ENCODE measurements around the gene SVEP1.
"Not testable (repeated sequence)": the region's sequence is repeated elsewhere in the genome, so short reads cannot be mapped to it uniquely, and the experiment has no call there.

The SVEP1 gene

DNA sequence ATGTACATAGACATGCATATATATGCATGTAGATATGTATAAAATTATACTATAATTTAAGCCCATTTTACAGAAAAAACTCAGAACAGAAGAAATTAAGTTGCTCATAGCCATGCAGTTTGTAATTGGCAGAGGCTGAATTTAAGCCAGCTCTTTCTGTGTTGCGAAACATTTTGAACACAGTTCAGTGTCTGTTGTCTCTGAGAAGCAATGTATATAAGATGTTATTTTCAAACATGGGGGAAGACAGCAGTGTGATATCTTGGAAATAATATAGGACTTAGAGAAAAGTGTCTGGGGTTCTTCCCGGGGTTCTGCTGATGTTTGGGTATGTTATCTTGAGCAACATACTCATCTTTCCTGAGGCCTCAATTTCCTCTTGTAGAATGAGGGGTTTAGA is 37.6 kb downstream of the SVEP1 start:
- H3K4me3 ChIP-seq (ENCODE audit: control insufficient read depth in 1 of 7, extremely low read depth in 1 of 7, insufficient read depth in 4 of 7, low read depth in 2 of 7, low read length in 6 of 7): no peak overlapping the region
- peaks cover 0 to 4% (median 0%) of the 10 kb centered on the region in 5 experiments for H3K27me3 ChIP-seq (replicated peaks in 2 of 5; ENCODE audit: control insufficient read depth in 4 of 5, insufficient read depth in 5 of 5, low read length in 4 of 5)
- 70% methylated on average over 2 of the region's 2 CpGs for WGBS (ENCODE audit: insufficient coverage)
- H3K27ac ChIP-seq (ENCODE audit: insufficient read depth in 1 of 2, low read depth in 1 of 2, low read length in 2 of 2, poor library complexity in 1 of 2, severe bottlenecking in 2 of 2): no peak overlapping the region
- H3K36me3 ChIP-seq (ENCODE audit: control insufficient read depth in 4 of 4, insufficient read depth in 4 of 4, low read length in 3 of 4): no peaks in the 10 kb centered on the region
- POLR2A ChIA-PET: no interaction called here
- CTCF ChIA-PET: no interaction called here
- no peaks in the 10 kb centered on the region for H3K9me3 ChIP-seq (ENCODE audit: control extremely low read depth in 1 of 5, control insufficient read depth in 4 of 5, insufficient read depth in 2 of 5, low read depth in 1 of 5, low read length in 4 of 5)
- H3K4me1 ChIP-seq (ENCODE audit: control extremely low read depth in 1 of 4, control insufficient read depth in 4 of 4, insufficient read depth in 4 of 4, low read length in 3 of 4): no peaks in the 10 kb centered on the region
- DNase-seq: no peak

DNA sequence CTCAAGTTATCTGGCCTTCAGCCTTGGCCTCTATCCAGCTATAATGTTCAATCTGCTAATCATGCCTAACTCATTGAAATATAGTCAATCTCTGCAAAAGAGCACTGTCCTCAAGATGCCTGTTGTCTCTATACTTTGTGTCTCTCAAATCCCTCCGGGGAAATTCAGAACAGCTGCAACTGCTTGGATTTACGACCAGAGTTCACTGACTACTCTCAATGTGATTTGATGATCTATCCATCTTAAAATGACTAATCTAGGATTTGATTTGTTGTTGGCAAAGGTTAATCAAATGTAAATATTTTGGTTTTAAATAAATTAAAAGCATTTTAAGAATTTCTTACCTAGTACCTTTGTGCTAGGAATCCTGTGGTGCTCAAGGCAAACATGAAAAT is 40.9 kb downstream of the SVEP1 start:
- CTCF ChIA-PET: no interaction called here
- peaks cover 0 to 4% (median 0%) of the 10 kb centered on the region in 5 experiments for H3K27me3 ChIP-seq (replicated peaks in 2 of 5; ENCODE audit: control insufficient read depth in 4 of 5, insufficient read depth in 5 of 5, low read length in 4 of 5)
- WGBS (ENCODE audit: insufficient coverage): 100% methylated on average over 1 of the region's 2 CpGs
- no peak for DNase-seq
- H3K4me3 ChIP-seq (ENCODE audit: control insufficient read depth in 1 of 7, extremely low read depth in 1 of 7, insufficient read depth in 4 of 7, low read depth in 2 of 7, low read length in 6 of 7): no peak overlapping the region
- no peak overlapping the region for H3K27ac ChIP-seq (ENCODE audit: insufficient read depth in 1 of 2, low read depth in 1 of 2, low read length in 2 of 2, poor library complexity in 1 of 2, severe bottlenecking in 2 of 2)
- H3K36me3 ChIP-seq (ENCODE audit: control insufficient read depth in 4 of 4, insufficient read depth in 4 of 4, low read length in 3 of 4): no peaks in the 10 kb centered on the region
- POLR2A ChIA-PET: no interaction called here
- H3K9me3 ChIP-seq (ENCODE audit: control extremely low read depth in 1 of 5, control insufficient read depth in 4 of 5, insufficient read depth in 2 of 5, low read depth in 1 of 5, low read length in 4 of 5): peaks cover 0 to 3% (median under 1%) of the 10 kb centered on the region in 5 experiments
- no peaks in the 10 kb centered on the region for H3K4me1 ChIP-seq (ENCODE audit: control extremely low read depth in 1 of 4, control insufficient read depth in 4 of 4, insufficient read depth in 4 of 4, low read length in 3 of 4)

DNA sequence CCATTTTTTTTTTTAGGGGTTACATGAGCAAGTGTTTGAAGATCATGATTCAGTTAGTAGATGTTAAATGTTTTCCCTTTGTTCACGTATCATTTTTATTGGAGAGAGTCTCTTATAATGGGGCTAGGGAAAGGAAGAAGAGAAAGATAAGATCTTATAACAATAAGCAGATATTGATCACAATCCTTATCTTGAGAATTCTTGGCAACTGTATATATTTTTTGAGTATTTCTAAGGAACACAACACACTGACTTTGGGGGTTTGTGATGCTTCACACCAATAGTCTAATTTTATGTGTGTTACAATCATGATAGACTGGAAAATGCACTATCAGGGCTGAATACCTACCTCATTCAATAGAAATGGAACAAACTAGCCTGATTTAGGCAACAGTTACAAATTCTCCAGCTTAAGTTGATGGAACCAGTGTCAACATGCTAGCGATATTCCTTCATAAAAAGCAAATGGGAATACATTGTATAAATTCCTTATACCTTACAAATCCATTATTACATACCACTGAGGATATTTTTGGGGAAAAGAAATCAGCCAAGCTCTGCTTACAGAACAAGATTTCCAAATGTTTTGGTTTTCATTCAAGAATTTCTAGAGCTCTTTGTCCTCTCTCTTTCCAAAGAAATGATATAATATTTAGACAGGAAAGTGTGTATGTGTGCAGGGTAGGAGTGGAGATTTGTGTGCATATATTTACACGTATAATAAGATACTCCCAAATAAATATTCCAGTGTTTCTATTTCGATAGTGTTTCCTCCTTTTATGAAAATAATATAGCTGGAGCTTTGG is 41.5 kb downstream of the SVEP1 start:
- no peak overlapping the region for H3K27ac ChIP-seq (ENCODE audit: insufficient read depth in 1 of 2, low read depth in 1 of 2, low read length in 2 of 2, poor library complexity in 1 of 2, severe bottlenecking in 2 of 2)
- no peaks in the 10 kb centered on the region for H3K36me3 ChIP-seq (ENCODE audit: control insufficient read depth in 4 of 4, insufficient read depth in 4 of 4, low read length in 3 of 4)
- H3K4me3 ChIP-seq (ENCODE audit: control insufficient read depth in 1 of 7, extremely low read depth in 1 of 7, insufficient read depth in 4 of 7, low read depth in 2 of 7, low read length in 6 of 7): no peak overlapping the region
- no peaks in the 10 kb centered on the region for H3K4me1 ChIP-seq (ENCODE audit: control extremely low read depth in 1 of 4, control insufficient read depth in 4 of 4, insufficient read depth in 4 of 4, low read length in 3 of 4)
- H3K27me3 ChIP-seq (replicated peaks in 2 of 5; ENCODE audit: control insufficient read depth in 4 of 5, insufficient read depth in 5 of 5, low read length in 4 of 5): peaks cover 0 to 4% (median 0%) of the 10 kb centered on the region in 5 experiments
- no peak for DNase-seq
- POLR2A ChIA-PET: no interaction called here
- CTCF ChIA-PET: no interaction called here
- peaks cover 0 to 3% (median 2%) of the 10 kb centered on the region in 5 experiments for H3K9me3 ChIP-seq (ENCODE audit: control extremely low read depth in 1 of 5, control insufficient read depth in 4 of 5, insufficient read depth in 2 of 5, low read depth in 1 of 5, low read length in 4 of 5)
- no CpG with 5 or more reads among the region's 4 CpGs for whole genome bisulfite sequencing (ENCODE audit: insufficient coverage)

DNA sequence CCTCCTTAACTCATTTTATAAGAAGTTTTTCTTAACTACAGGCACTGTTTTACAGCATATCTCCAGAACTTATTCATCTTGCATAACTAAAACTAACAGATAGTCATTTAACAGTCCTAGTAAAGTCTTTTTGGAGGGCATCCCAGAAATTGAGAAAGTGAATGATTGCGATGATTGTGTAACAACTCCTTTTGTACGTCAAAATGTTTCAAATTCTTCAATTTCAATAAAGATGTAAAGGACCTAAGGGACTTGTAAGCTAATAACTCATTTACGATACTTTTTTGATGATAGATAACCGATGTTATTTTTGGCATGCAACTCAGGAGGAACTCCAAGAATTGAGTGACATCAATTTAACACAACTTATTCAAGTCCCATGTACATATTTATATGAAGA is 42.7 kb downstream of the SVEP1 start:
- no peaks in the 10 kb centered on the region for H3K36me3 ChIP-seq (ENCODE audit: control insufficient read depth in 4 of 4, insufficient read depth in 4 of 4, low read length in 3 of 4)
- no peak overlapping the region for H3K27ac ChIP-seq (ENCODE audit: insufficient read depth in 1 of 2, low read depth in 1 of 2, low read length in 2 of 2, poor library complexity in 1 of 2, severe bottlenecking in 2 of 2)
- no peak for DNase-seq
- H3K4me3 ChIP-seq (ENCODE audit: control insufficient read depth in 1 of 7, extremely low read depth in 1 of 7, insufficient read depth in 4 of 7, low read depth in 2 of 7, low read length in 6 of 7): no peak overlapping the region
- CTCF ChIA-PET: no interaction called here
- 100% methylated on average over 1 of the region's 4 CpGs for WGBS (ENCODE audit: insufficient coverage)
- no peaks in the 10 kb centered on the region for H3K4me1 ChIP-seq (ENCODE audit: control extremely low read depth in 1 of 4, control insufficient read depth in 4 of 4, insufficient read depth in 4 of 4, low read length in 3 of 4)
- peaks cover 0 to 4% (median 0%) of the 10 kb centered on the region in 5 experiments for H3K27me3 ChIP-seq (replicated peaks in 2 of 5; ENCODE audit: control insufficient read depth in 4 of 5, insufficient read depth in 5 of 5, low read length in 4 of 5)
- POLR2A ChIA-PET: no interaction called here
- H3K9me3 ChIP-seq (ENCODE audit: control extremely low read depth in 1 of 5, control insufficient read depth in 4 of 5, insufficient read depth in 2 of 5, low read depth in 1 of 5, low read length in 4 of 5): peaks cover 0 to 3% (median 2%) of the 10 kb centered on the region in 5 experiments

- DNase-seq; POLR2A ChIA-PET; H3K4me1 ChIP-seq (ENCODE audit: control extremely low read depth in 1 of 4, control insufficient read depth in 4 of 4, insufficient read depth in 4 of 4, low read length in 3 of 4); H3K27ac ChIP-seq (ENCODE audit: insufficient read depth in 1 of 2, low read depth in 1 of 2, low read length in 2 of 2, poor library complexity in 1 of 2, severe bottlenecking in 2 of 2); H3K4me3 ChIP-seq (ENCODE audit: control insufficient read depth in 1 of 7, extremely low read depth in 1 of 7, insufficient read depth in 4 of 7, low read depth in 2 of 7, low read length in 6 of 7); H3K27me3 ChIP-seq (replicated peaks in 2 of 5; ENCODE audit: control insufficient read depth in 4 of 5, insufficient read depth in 5 of 5, low read length in 4 of 5); H3K9me3 ChIP-seq (ENCODE audit: control extremely low read depth in 1 of 5, control insufficient read depth in 4 of 5, insufficient read depth in 2 of 5, low read depth in 1 of 5, low read length in 4 of 5); CTCF ChIA-PET; H3K36me3 ChIP-seq (ENCODE audit: control insufficient read depth in 4 of 4, insufficient read depth in 4 of 4, low read length in 3 of 4): not testable (repeated sequence)
- WGBS (ENCODE audit: insufficient coverage): no CpG with 5 or more reads among the region's 4 CpGs
Measured at GRCh38 chr9:110534162-110534561, 45.4 kb downstream of the SVEP1 start.

- WGBS (ENCODE audit: insufficient coverage): 62% methylated on average over 6 of the region's 9 CpGs
- H3K27me3 ChIP-seq (replicated peaks in 2 of 5; ENCODE audit: control insufficient read depth in 4 of 5, insufficient read depth in 5 of 5, low read length in 4 of 5): peaks cover 0 to 2% (median 0%) of the 10 kb centered on the region in 5 experiments
- H3K4me3 ChIP-seq (ENCODE audit: control insufficient read depth in 1 of 7, extremely low read depth in 1 of 7, insufficient read depth in 4 of 7, low read depth in 2 of 7, low read length in 6 of 7): no peak overlapping the region
- no peaks in the 10 kb centered on the region for H3K36me3 ChIP-seq (ENCODE audit: control insufficient read depth in 4 of 4, insufficient read depth in 4 of 4, low read length in 3 of 4)
- ChIA-PET POLR2A (no interaction called here), CTCF (no interaction called here)
- H3K27ac ChIP-seq (ENCODE audit: insufficient read depth in 1 of 2, low read depth in 1 of 2, low read length in 2 of 2, poor library complexity in 1 of 2, severe bottlenecking in 2 of 2): no peak overlapping the region
- no peak for DNase-seq
- H3K9me3 ChIP-seq (ENCODE audit: control extremely low read depth in 1 of 5, control insufficient read depth in 4 of 5, insufficient read depth in 2 of 5, low read depth in 1 of 5, low read length in 4 of 5): peaks cover 0 to 3% (median 2%) of the 10 kb centered on the region in 5 experiments
- peaks cover 0 to 3% (median 0%) of the 10 kb centered on the region in 4 experiments for H3K4me1 ChIP-seq (ENCODE audit: control extremely low read depth in 1 of 4, control insufficient read depth in 4 of 4, insufficient read depth in 4 of 4, low read length in 3 of 4)
Measured at GRCh38 chr9:110532908-110533665, 46.5 kb downstream of the SVEP1 start.

DNA sequence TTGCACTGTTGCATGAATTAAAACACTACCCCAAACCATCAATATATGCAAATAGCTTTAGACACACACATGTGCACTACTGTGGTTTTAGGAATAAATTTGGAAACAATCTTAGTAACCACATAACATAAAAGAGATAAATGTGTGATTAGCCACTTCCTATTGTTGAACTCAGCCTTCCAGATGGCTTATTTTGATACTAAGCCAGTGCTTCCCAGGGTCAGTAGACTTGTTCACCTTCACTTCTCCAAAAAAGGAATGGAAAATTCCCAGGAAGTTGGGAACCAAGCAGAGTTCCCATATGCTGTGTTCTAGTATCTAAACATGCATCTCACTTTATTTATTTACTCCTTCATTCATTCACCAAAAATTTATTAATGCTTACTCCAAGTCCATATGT is 47.8 kb downstream of the SVEP1 start:
- CTCF ChIA-PET: no interaction called here

More for the DNA sequence above, 47.8 kb downstream of the SVEP1 start:
- Histone ChIP-seq H3K9me3 (ENCODE audit: control extremely low read depth in 1 of 5, control insufficient read depth in 4 of 5, insufficient read depth in 2 of 5, low read depth in 1 of 5, low read length in 4 of 5) (peaks cover 0 to 3% (median 2%) of the 10 kb centered on the region in 5 experiments), H3K27ac (ENCODE audit: insufficient read depth in 1 of 2, low read depth in 1 of 2, low read length in 2 of 2, poor library complexity in 1 of 2, severe bottlenecking in 2 of 2) (no peak overlapping the region), H3K4me1 (ENCODE audit: control extremely low read depth in 1 of 4, control insufficient read depth in 4 of 4, insufficient read depth in 4 of 4, low read length in 3 of 4) (peaks cover 0 to 3% (median 0%) of the 10 kb centered on the region in 4 experiments), H3K4me3 (ENCODE audit: control insufficient read depth in 1 of 7, extremely low read depth in 1 of 7, insufficient read depth in 4 of 7, low read depth in 2 of 7, low read length in 6 of 7) (no peak overlapping the region), H3K27me3 (replicated peaks in 2 of 5; ENCODE audit: control insufficient read depth in 4 of 5, insufficient read depth in 5 of 5, low read length in 4 of 5) (no peaks in the 10 kb centered on the region), H3K36me3 (ENCODE audit: control insufficient read depth in 4 of 4, insufficient read depth in 4 of 4, low read length in 3 of 4) (no peaks in the 10 kb centered on the region)
- no peak for DNase-seq
- POLR2A ChIA-PET: no interaction called here

Measured in common myeloid progenitor, CD34-positive (primary cell).